ENCODE results near the gene EXD2. TPM values are rescaled to one million over a fixed set of nuclear protein-coding genes. Genes with fewer than 3 reads are reported as not detected.

Gene EXD2
- total and polyA plus RNA-seq, 7 donors, result 1.8 to 18.0 (median 14.7) TPM

DNA sequence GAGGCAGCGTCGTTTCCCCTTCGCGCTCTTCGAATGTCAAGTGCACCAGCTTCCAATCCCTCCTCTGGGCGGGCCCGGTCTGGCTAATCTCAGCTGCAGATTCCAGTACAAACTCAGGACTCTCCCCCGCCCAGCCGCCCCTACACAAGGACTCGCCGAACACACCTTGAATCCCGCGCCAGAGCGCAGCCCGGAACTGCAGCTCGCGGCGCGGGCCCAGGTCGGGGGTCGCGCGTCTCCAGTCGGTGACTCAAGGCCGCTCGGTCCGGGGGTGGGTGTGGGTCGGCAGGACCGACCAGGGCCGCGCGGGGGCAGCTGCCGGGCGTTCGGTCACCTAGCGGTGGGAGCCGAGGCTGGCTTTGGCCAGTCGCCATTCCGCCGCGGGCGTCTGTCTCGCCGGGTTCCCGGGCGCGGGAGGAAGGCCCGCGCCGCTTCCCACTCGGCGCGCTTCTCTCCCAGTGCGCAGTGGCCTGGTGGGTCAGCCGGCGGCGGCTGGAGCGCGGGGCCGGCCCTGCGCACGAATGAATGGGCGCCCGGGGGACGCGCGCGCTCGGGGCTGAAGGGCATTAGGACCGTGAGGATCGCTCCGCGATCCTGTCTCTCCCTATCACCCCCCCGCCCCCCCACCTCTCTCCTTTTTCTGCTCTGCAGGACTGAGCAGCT, 68.4 kb downstream of the EXD2 start, which contains the start of gene GALNT16:
TSS of gene GALNT16 (plus strand) at position 632 of the 663 bp plus-strand sequence. CDS start 133 bp downstream, outside the sequence.
- H3K4me3 ChIP-seq, result peak within 1 kb of the TSS; percentile 42 to 66 (median 56)
- H3K36me3 ChIP-seq, result no peaks in the 10 kb centered on the region
- H3K4me1 ChIP-seq, result peaks cover 0 to 29% (median 27%) of the 10 kb centered on the region in 4 donors
- WGBS, 2 donors, result 1% methylated on average over 74 of the region's 74 CpGs
- no peak for DNase-seq
- H3K27ac ChIP-seq, result peak within 1 kb of the TSS; percentile 29 to 60 (median 55)
- no peaks in the 10 kb centered on the region for H3K9me3 ChIP-seq
- no peak for TF ChIP-seq POLR2A (IDR thresholded peaks at IDR 0.05)
- TF ChIP-seq CTCF (IDR thresholded peaks at IDR 0.05), result peak in 2 of 4 experiments; percentile 26 to 28
- no peak for TF ChIP-seq EP300 (IDR thresholded peaks at IDR 0.05)
- no peak for TF ChIP-seq POLR2AphosphoS5 (IDR thresholded peaks at IDR 0.05)
- intact Hi-C loops (cut with DNase I), result no loop called here
- H3K27me3 ChIP-seq, result peaks cover 5 to 42% (median 19%) of the 10 kb centered on the region in 3 donors

GRCh38 chr14:69260190-69260860, 69.0 kb downstream of the EXD2 start:
- no peaks in the 10 kb centered on the region for H3K9me3 ChIP-seq
- TF ChIP-seq CTCF (IDR thresholded peaks at IDR 0.05), result no peak
- TF ChIP-seq POLR2A (IDR thresholded peaks at IDR 0.05), result no peak
- no peak for TF ChIP-seq POLR2AphosphoS5 (IDR thresholded peaks at IDR 0.05)
- no peak for TF ChIP-seq EP300 (IDR thresholded peaks at IDR 0.05)
- no peak for DNase-seq
- intact Hi-C loops (cut with DNase I), result no loop called here
- H3K27me3 ChIP-seq, result peaks cover 5 to 42% (median 19%) of the 10 kb centered on the region in 3 donors
- H3K27ac ChIP-seq, result peak overlapping the region; percentile 27 to 55 (median 42)
- 1% methylated on average over 78 of the region's 78 CpGs for WGBS, 2 donors
- H3K4me3 ChIP-seq, result peak overlapping the region; percentile 42 to 66 (median 56)
- H3K36me3 ChIP-seq, result no peaks in the 10 kb centered on the region
- H3K4me1 ChIP-seq, result peaks cover 0 to 29% (median 27%) of the 10 kb centered on the region in 4 donors

DNA sequence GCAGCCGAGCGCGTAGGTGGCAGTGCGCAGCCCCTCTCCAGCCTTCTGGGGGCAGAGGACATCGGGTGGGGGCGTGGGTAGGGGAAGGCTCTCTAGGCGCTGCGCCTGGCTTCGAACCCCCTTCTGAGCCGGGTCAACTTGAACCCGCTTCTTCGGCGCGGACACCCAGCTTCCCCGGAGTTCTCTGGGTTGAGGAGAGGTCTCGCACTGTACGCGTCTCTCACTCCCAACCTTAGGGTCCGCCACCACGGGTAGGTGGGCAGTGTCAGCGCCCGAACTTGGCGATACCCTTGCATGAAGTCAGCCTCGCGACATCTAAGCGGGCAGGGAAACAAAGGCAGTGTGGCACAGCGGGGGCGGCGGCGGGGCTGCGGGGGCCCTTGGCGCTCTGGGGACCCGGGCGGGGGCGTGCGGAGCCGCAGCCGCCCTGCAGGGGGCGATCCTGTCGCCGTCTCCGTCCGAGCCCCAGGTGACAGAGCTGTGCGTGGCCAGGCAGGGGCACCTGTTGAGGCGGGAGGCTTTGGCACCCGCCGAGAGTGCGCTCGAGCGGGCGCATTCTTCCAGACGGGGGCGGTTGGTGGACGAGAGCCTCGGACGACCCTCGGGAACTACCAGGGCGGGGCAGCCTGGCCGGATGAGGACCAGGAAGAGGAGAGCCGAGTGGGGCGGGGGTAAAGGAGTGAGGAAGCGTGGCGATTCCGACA, 69.7 kb downstream of the EXD2 start:
- Histone ChIP-seq H3K36me3 (no peaks in the 10 kb centered on the region), H3K9me3 (no peaks in the 10 kb centered on the region), H3K27ac (peak overlapping the region; percentile 29 to 60 (median 55)), H3K4me3 (peak overlapping the region; percentile 16 to 66 (median 56)), H3K4me1 (peaks cover 0 to 29% (median 27%) of the 10 kb centered on the region in 4 donors), H3K27me3 (peaks cover 5 to 42% (median 19%) of the 10 kb centered on the region in 3 donors)
- no peak for DNase-seq
- TF ChIP-seq CTCF (IDR thresholded peaks at IDR 0.05), result peak in 2 of 4 experiments; percentile 54 to 63
- TF ChIP-seq EP300 (IDR thresholded peaks at IDR 0.05), result no peak
- 1% methylated on average over 64 of the region's 64 CpGs for WGBS, 2 donors
- intact Hi-C loops (cut with DNase I), result no loop called here

GRCh38 chr14:69261761-69262331, 70.5 kb downstream of the EXD2 start:
- Histone ChIP-seq H3K27ac (peak overlapping the region in 3 of 4 donors; percentile 55 to 60 (median 55)), H3K36me3 (no peaks in the 10 kb centered on the region), H3K4me3 (peak overlapping the region in 3 of 4 donors; percentile 55 to 66 (median 56)), H3K9me3 (no peaks in the 10 kb centered on the region), H3K4me1 (peaks cover 0 to 29% (median 27%) of the 10 kb centered on the region in 4 donors), H3K27me3 (peaks cover 5 to 42% (median 19%) of the 10 kb centered on the region in 3 donors)
- intact Hi-C loops (cut with DNase I), result no loop called here
- DNase-seq, result no peak
- TF ChIP-seq POLR2AphosphoS5 (IDR thresholded peaks at IDR 0.05), result no peak
- no peak for TF ChIP-seq CTCF (IDR thresholded peaks at IDR 0.05)
- no peak for TF ChIP-seq EP300 (IDR thresholded peaks at IDR 0.05)
- no peak for TF ChIP-seq POLR2A (IDR thresholded peaks at IDR 0.05)
- 35 to 45% methylated on average over 5 of the region's 5 CpGs for WGBS, 2 donors
